ENCODE data around the gene CCDC197. TPM values are rescaled to one million over a fixed set of nuclear protein-coding genes. Genes with fewer than 3 reads are reported as not detected.

CCDC197 gene
- total and polyA plus RNA-seq, 8 donors, result not detected

DNA sequence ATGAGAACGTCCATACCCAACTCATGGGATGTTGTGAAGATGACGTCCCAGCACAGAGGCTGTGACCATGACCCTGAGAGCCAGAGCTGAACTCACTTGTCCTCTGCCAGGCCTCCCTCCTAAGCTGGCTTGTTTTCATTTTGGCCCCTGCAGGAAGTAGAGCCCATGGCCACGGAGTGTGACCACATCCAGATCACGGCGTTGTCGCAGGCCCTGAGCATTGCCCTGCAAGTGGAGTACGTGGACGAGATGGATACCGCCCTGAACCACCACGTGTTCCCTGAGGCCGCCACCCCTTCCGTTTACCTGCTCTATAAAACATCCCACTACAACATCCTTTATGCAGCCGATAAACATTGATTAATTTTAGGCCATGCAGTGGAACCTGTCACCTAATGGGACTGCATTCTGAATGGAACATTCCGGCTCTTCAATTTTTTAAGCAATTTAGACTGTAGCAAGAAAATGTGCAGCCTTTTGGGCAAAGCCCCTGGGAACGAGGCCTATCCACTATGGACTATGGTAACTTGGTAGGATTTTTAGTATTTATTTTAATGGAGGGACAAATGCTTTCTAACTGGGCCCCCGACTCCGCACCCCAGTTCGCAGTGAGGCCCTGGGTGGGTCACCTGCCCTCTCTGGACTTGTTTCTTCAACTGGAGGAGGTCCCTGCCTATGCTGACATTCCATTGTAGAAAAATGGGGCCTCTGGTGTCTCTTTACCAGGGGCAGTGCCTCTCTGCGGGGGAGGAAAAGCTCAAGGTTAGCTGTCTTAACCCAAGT, 48.7 kb downstream of the CCDC197 start:
- no peak overlapping the region for H3K27ac ChIP-seq
- FAIRE-seq (no peak), DNase-seq (no peak), ATAC-seq (no peak)
- TF ChIP-seq CTCF (IDR thresholded peaks at IDR 0.05), result no peak
- H3K4me3 ChIP-seq, result no peak overlapping the region
- H3K36me3 ChIP-seq, result peaks cover 0 to 53% (median 33%) of the 10 kb centered on the region in 3 donors
- H3K9me3 ChIP-seq, result no peaks in the 10 kb centered on the region
- H3K4me1 ChIP-seq, result no peaks in the 10 kb centered on the region
- intact Hi-C loops (cut with DNase I), result no loop called here
- H3K27me3 ChIP-seq, result no peaks in the 10 kb centered on the region
- 90% methylated on average over 19 of the region's 19 CpGs for WGBS, 2 donors

GRCh38 chr14:94046696-94047250, 49.7 kb downstream of the CCDC197 start:
- ATAC-seq (no peak), DNase-seq (no peak), FAIRE-seq (no peak)
- Histone ChIP-seq H3K27me3 (no peaks in the 10 kb centered on the region), H3K4me3 (no peak overlapping the region), H3K27ac (no peak overlapping the region), H3K4me1 (no peaks in the 10 kb centered on the region), H3K36me3 (peaks cover 0 to 60% (median 38%) of the 10 kb centered on the region in 3 donors), H3K9me3 (no peaks in the 10 kb centered on the region)
- 81 to 86% methylated on average over 7 of the region's 7 CpGs for WGBS, 2 donors
- TF ChIP-seq CTCF (IDR thresholded peaks at IDR 0.05), result no peak
- intact Hi-C loops (cut with DNase I), result no loop called here

- Histone ChIP-seq H3K36me3 (peaks cover 0 to 68% (median 46%) of the 10 kb centered on the region in 3 donors), H3K27ac (no peak overlapping the region), H3K4me1 (no peaks in the 10 kb centered on the region), H3K9me3 (no peaks in the 10 kb centered on the region), H3K27me3 (no peaks in the 10 kb centered on the region), H3K4me3 (no peak overlapping the region)
- TF ChIP-seq CTCF (IDR thresholded peaks at IDR 0.05), result no peak
- FAIRE-seq, result no peak
- no peak for DNase-seq
- WGBS, 2 donors, result 96 to 98% methylated on average over 3 of the region's 3 CpGs
- intact Hi-C loops (cut with DNase I), result no loop called here
- no peak for ATAC-seq
Measured at GRCh38 chr14:94047581-94047980, 50.5 kb downstream of the CCDC197 start.

DNA sequence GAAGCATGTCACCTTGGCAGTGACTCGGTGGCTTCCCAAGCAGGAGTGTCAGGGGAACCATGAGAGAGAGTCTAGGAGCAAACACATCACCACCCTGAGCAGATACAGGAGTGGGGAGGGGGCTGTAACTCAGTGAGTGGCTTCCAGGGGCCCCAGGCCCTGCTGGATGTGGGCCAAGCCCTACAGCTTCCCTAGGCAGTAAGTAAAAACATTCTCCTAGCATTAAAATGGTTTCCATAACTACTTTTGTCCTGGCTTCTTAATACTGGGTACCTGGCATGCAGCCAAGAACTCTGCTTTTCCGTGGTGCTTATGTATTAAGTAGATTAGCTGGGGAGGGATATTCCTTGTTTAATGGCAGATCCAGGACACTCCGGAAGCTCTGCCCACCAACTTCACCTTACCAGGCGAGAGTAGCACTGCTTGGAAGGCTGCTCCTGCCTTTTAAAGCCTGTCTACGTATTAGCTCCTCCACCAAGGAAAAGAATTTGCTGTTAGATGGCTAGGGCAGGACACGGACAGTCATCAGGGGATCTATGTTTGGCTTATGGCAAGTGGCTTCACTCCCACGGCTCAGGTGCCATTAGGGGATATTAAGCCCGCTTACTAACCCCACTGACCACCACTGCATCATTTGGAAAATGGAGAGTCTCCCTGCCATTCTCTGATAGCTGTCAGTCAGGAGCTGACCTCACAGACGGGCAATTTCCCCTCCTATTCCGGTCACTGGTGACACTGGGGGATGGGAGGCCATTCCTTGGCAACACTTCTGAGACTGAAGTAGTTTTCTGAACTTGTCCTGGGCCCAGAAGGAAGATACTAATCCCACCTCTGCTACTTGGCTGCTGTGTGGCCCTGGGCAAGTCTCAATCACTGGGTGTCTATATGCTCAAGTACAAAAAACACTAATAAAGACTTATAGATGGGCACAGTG, 51.9 kb downstream of the CCDC197 start:
- no peak for TF ChIP-seq CTCF (IDR thresholded peaks at IDR 0.05)
- no peak for ATAC-seq
- Histone ChIP-seq H3K9me3 (no peaks in the 10 kb centered on the region), H3K4me3 (no peak overlapping the region), H3K27ac (no peak overlapping the region), H3K4me1 (peaks cover 0 to 2% (median 0%) of the 10 kb centered on the region in 3 donors), H3K27me3 (no peaks in the 10 kb centered on the region), H3K36me3 (peaks cover 0 to 74% (median 51%) of the 10 kb centered on the region in 3 donors)
- DNase-seq, result no peak
- 82 to 89% methylated on average over 10 of the region's 10 CpGs for WGBS, 2 donors
- intact Hi-C loops (cut with DNase I), result no loop called here
- FAIRE-seq, result no peak
